ENCODE results near the gene TSC22D3.

TSC22D3 gene

GRCh38 chrX:107760304-107761077 is 15.1 kb downstream of the TSC22D3 start:
- no peak for DNase-seq (ENCODE audit: low spot score)

GRCh38 chrX:107758231-107758766 is 17.3 kb downstream of the TSC22D3 start:
- DNase-seq (ENCODE audit: low spot score), result no peak

- DNase-seq (ENCODE audit: low spot score), result no peak
Measured at GRCh38 chrX:107755721-107756120, 19.9 kb downstream of the TSC22D3 start.

- DNase-seq (ENCODE audit: low spot score), result no peak
Measured at GRCh38 chrX:107753187-107753586, 22.4 kb downstream of the TSC22D3 start.

- DNase-seq (ENCODE audit: low spot score), result no peak
Measured at GRCh38 chrX:107752714-107753113, 22.9 kb downstream of the TSC22D3 start.

- DNase-seq (ENCODE audit: low spot score), result no peak
Measured at GRCh38 chrX:107752043-107752442, 23.5 kb downstream of the TSC22D3 start.

GRCh38 chrX:107750861-107751445 is 24.6 kb downstream of the TSC22D3 start:
- no peak for DNase-seq (ENCODE audit: low spot score)

- no peak for DNase-seq (ENCODE audit: low spot score)
Measured at GRCh38 chrX:107750263-107750662, 25.3 kb downstream of the TSC22D3 start.

GRCh38 chrX:107748506-107748905 is 27.1 kb downstream of the TSC22D3 start:
- no peak for DNase-seq (ENCODE audit: low spot score)

GRCh38 chrX:107747596-107748161 is 27.9 kb downstream of the TSC22D3 start:
- DNase-seq (ENCODE audit: low spot score), result no peak

GRCh38 chrX:107744868-107745267 is 30.7 kb downstream of the TSC22D3 start:
- DNase-seq (ENCODE audit: low spot score), result no peak

GRCh38 chrX:107743995-107744394 is 31.6 kb downstream of the TSC22D3 start:
- DNase-seq (ENCODE audit: low spot score), result no peak

GRCh38 chrX:107742700-107743191 is 32.8 kb downstream of the TSC22D3 start:
- DNase-seq (ENCODE audit: low spot score), result no peak

- no peak for DNase-seq (ENCODE audit: low spot score)
Measured at GRCh38 chrX:107741404-107741790, 34.2 kb downstream of the TSC22D3 start.

GRCh38 chrX:107739541-107739940 is 36.0 kb downstream of the TSC22D3 start:
- DNase-seq (ENCODE audit: low spot score), result no peak

- no peak for DNase-seq (ENCODE audit: low spot score)
Measured at GRCh38 chrX:107738768-107739167, 36.8 kb downstream of the TSC22D3 start.

GRCh38 chrX:107738272-107738671 is 37.3 kb downstream of the TSC22D3 start:
- no peak for DNase-seq (ENCODE audit: low spot score)

- no peak for DNase-seq (ENCODE audit: low spot score)
Measured at GRCh38 chrX:107736781-107737531, 38.6 kb downstream of the TSC22D3 start.

- DNase-seq (ENCODE audit: low spot score), result no peak
Measured at GRCh38 chrX:107734646-107735045, 40.9 kb downstream of the TSC22D3 start.

- no peak for DNase-seq (ENCODE audit: low spot score)
Measured at GRCh38 chrX:107733686-107734085, 41.9 kb downstream of the TSC22D3 start.

GRCh38 chrX:107731831-107732502 is 43.6 kb downstream of the TSC22D3 start:
- DNase-seq (ENCODE audit: low spot score), result no peak
